B cell (primary cell): ENCODE results near the gene HIVEP1. TPM values are rescaled to one million over a fixed set of nuclear protein-coding genes. Genes with fewer than 3 reads are reported as not detected.

Experiments used
- ATAC-seq: fragments of 200-7000 bp; cut with Tn5 transposase; one replicate; pipeline ENCODE4 v1.10.0; 2021; ENCODE audit warnings: low read depth, mild to moderate bottlenecking, moderate number of reproducible peaks, moderate library complexity
- CTCF ChIA-PET: fragments of 350-600 bp; sonication (Branson Sonifier 250); formaldehyde crosslinking; loops from one replicate; lab custom pipeline; 2021; ENCODE audit warnings: antibody characterized with exemption, inconsistent platforms; lab: Charles Lee
- POLR2A ChIA-PET: fragments of 350-600 bp; sonication (Branson Sonifier 250); formaldehyde crosslinking; loops from one replicate; lab custom pipeline; 2021; ENCODE audit warnings: antibody characterized with exemption; lab: Charles Lee
- DNase-seq: peaks from one replicate; pipeline ENCODE4 v3.0.0; 2013
- H2AFZ ChIP-seq: 2 replicates; pipeline ENCODE4 v1.6.1; 2012; ENCODE audit warnings: mild to moderate bottlenecking, low read depth, low read length; ENCODE audit not compliant: insufficient read depth, poor library complexity, severe bottlenecking
- H3K27ac ChIP-seq, 2 donors: 1 replicate in 1 of 2; 2 replicates in 1 of 2; pipeline ENCODE4 v1.5.1; 2012 to 2013; ENCODE audit warnings: low read length in 2 of 2, mild to moderate bottlenecking in 2 of 2, moderate library complexity in 1 of 2
- H3K27me3 ChIP-seq, 4 experiments: fragments of 200-600 bp in 1 of 4; sonication (generic) in 1 of 4; replicated peaks in 1 of 4; 1 replicate in 2 of 4; 2 replicates in 2 of 4; pipeline versions ENCODE4 v1.6.1 to v1.7.0; 2013 to 2016; ENCODE audit warnings: low read length in 3 of 4, mild to moderate bottlenecking in 2 of 4, mixed read lengths in 1 of 4, moderate library complexity in 1 of 4; ENCODE audit not compliant: insufficient read depth in 4 of 4, control insufficient read depth in 3 of 4; ENCODE audit errors: control extremely low read depth in 1 of 4
- H3K36me3 ChIP-seq, 2 experiments: replicated peaks in 1 of 2; 1 replicate in 1 of 2; 2 replicates in 1 of 2; pipeline versions ENCODE4 v1.6.1 to v1.7.1; 2013; ENCODE audit warnings: low read length in 1 of 2; ENCODE audit not compliant: insufficient read depth in 2 of 2, control insufficient read depth in 1 of 2; ENCODE audit errors: control extremely low read depth in 1 of 2, extremely low read depth in 1 of 2
- H3K4me1 ChIP-seq, 2 donors: fragments of 200-600 bp in 1 of 2; sonication (generic) in 1 of 2; 1 replicate in 1 of 2; 2 replicates in 1 of 2; pipeline versions ENCODE4 v1.5.1 to v1.6.1; 2013 to 2017; ENCODE audit warnings: low read length in 2 of 2; ENCODE audit not compliant: control insufficient read depth in 2 of 2, insufficient read depth in 2 of 2
- H3K4me2 ChIP-seq: replicated peaks from 2 replicates; pipeline ENCODE3; 2012; ENCODE audit warnings: mild to moderate bottlenecking, low read depth, low read length; ENCODE audit not compliant: poor library complexity, severe bottlenecking
- H3K4me3 ChIP-seq, 5 experiments: fragments of 200-600 bp in 1 of 5; sonication (generic) in 1 of 5; 1 replicate in 3 of 5; 2 replicates in 2 of 5; pipeline versions ENCODE4 v1.5.1 to v1.7.0; 2011 to 2016; ENCODE audit warnings: low read length in 4 of 5, mild to moderate bottlenecking in 4 of 5, low read depth in 2 of 5, control low read depth in 1 of 5, moderate library complexity in 1 of 5; ENCODE audit not compliant: insufficient read depth in 1 of 5; ENCODE audit errors: control extremely low read depth in 1 of 5, extremely low read depth in 1 of 5
- H3K79me2 ChIP-seq: fragments of 200-600 bp; sonication (generic); one replicate; pipeline ENCODE4 v1.6.0; 2016; ENCODE audit warnings: low read length; ENCODE audit not compliant: control insufficient read depth, insufficient read depth
- H3K9ac ChIP-seq: fragments of 200-600 bp; sonication (generic); 2 replicates; pipeline ENCODE4 v1.6.1; 2017; ENCODE audit warnings: mild to moderate bottlenecking, low read length, moderate library complexity
- H3K9me3 ChIP-seq, 3 donors: one replicate each; pipeline versions ENCODE4 v1.6.1 to v1.7.1; 2013; ENCODE audit warnings: low read length in 2 of 3; ENCODE audit not compliant: control insufficient read depth in 2 of 3, insufficient read depth in 1 of 3; ENCODE audit errors: control extremely low read depth in 1 of 3
- H4K20me1 ChIP-seq: 2 replicates; pipeline ENCODE4 v1.6.0; 2012; ENCODE audit warnings: mild to moderate bottlenecking, low read length; ENCODE audit not compliant: insufficient read depth, control insufficient read depth, poor library complexity, severe bottlenecking
- H3K27ac Mint-ChIP-seq: one replicate; pipeline ENCODE4 v1.8.0; 2021; ENCODE audit warnings: mixed read lengths
- H3K27me3 Mint-ChIP-seq: one replicate; pipeline ENCODE4 v1.8.0; 2021; ENCODE audit warnings: mixed read lengths
- H3K4me1 Mint-ChIP-seq: one replicate; pipeline ENCODE4 v1.8.0; 2021; ENCODE audit warnings: mixed read lengths
- H3K4me3 Mint-ChIP-seq: one replicate; pipeline ENCODE4 v1.8.0; 2021; ENCODE audit warnings: mixed read lengths
- H3K9me3 Mint-ChIP-seq: one replicate; pipeline ENCODE4 v1.8.0; 2022; ENCODE audit warnings: mixed read lengths; ENCODE audit not compliant: insufficient read depth
- CTCF ChIP-seq: fragments of 200-600 bp; IDR thresholded peaks from one replicate; pipeline ENCODE4 v1.8.0; 2022; ENCODE audit warnings: antibody characterized with exemption, mild to moderate bottlenecking
- EZH2 ChIP-seq: IDR thresholded peaks from 2 replicates; pipeline ENCODE4 v1.6.1; 2012; ENCODE audit warnings: borderline replicate concordance, low read depth, mild to moderate bottlenecking, moderate library complexity, low read length; ENCODE audit not compliant: insufficient read depth, poor library complexity, severe bottlenecking
- WGBS: methylation state at CpG from one replicate; pipeline ENCODE4 v1.1.5; 2013; ENCODE audit warnings: missing lambda C conversion rate; ENCODE audit not compliant: insufficient coverage; 5-methylcytosine and 5-hydroxymethylcytosine counted together
- intact Hi-C: fragments of 100-400 bp; cut with micrococcal nuclease; formaldehyde crosslinking; loops from one replicate; pipeline ENCODE4 v1.10.0; 2022
- polyA plus RNA-seq: library from polyadenylated mRNA; depleted of rRNA; stranded (reverse); fragments of >200 nt; gene quantifications from 2 replicates; pipeline ENCODE4 v1.2.3, GENCODE V29; 2012
- total RNA-seq, 2 donors: library from RNA; stranded (reverse); fragments of 120-200 nt in 1 of 2; gene quantifications; 1 replicate in 1 of 2; 2 replicates in 1 of 2; pipeline versions ENCODE4 v1.2.3 to v1.2.4, GENCODE V29; 2013 to 2022

The HIVEP1 gene
- total and polyA plus RNA-seq, 2 donors (not counting 1 experiment from before 2014, with no cell fraction given), result 11.3 to 96.5 TPM

GRCh38 chr6:12173181-12173580 is 161.1 kb downstream of the HIVEP1 start:
- Histone ChIP-seq H3K27ac (no peak overlapping the region), H3K79me2 (no peaks in the 10 kb centered on the region), H3K36me3 (no peaks in the 10 kb centered on the region), H4K20me1 (no peaks in the 10 kb centered on the region), H3K4me2 (no peak overlapping the region), H3K9me3 (peaks cover 0 to 3% (median 0%) of the 10 kb centered on the region in 3 donors), H2AFZ (no peak overlapping the region), H3K27me3 (no peaks in the 10 kb centered on the region), H3K4me3 (no peak overlapping the region), H3K4me1 (no peaks in the 10 kb centered on the region), H3K9ac (no peak overlapping the region)
- no peak for TF ChIP-seq EZH2
- TF ChIP-seq CTCF, result no peak
- no peak overlapping the region for H3K27ac Mint-ChIP-seq
- no peaks in the 10 kb centered on the region for H3K4me1 Mint-ChIP-seq
- DNase-seq (no peak), ATAC-seq (no peak)
- CTCF ChIA-PET, result no interaction called here
- no CpG with 5 or more reads among the region's 5 CpGs for WGBS
- H3K4me3 Mint-ChIP-seq, result no peak overlapping the region
- H3K27me3 Mint-ChIP-seq, result no peaks in the 10 kb centered on the region
- intact Hi-C loops, result no loop called here
- peaks cover 4% of the 10 kb centered on the region for H3K9me3 Mint-ChIP-seq
- POLR2A ChIA-PET, result no interaction called here

DNA sequence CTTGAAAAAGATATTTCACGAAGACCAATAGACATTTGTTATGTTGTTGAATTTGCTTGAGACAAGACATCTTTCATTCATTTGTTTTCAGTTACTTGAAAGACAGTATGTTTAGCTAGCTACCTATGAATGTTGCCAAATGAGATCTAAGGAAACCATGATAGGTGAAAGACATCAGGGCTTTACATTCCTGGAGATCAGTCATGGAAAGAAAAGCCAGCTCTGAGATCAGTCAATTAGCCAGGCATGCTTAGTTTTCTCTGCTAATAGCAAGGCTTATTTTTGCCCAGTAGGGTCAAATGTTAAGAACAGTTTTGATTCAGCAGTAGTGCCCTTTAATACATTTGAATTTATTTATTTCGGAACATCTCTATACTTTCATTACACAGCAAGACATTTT is 161.5 kb downstream of the HIVEP1 start:
- Histone ChIP-seq H4K20me1 (no peaks in the 10 kb centered on the region), H3K79me2 (no peaks in the 10 kb centered on the region), H2AFZ (no peak overlapping the region), H3K36me3 (no peaks in the 10 kb centered on the region), H3K4me3 (no peak overlapping the region), H3K27ac (no peak overlapping the region), H3K4me2 (no peak overlapping the region), H3K4me1 (no peaks in the 10 kb centered on the region), H3K27me3 (no peaks in the 10 kb centered on the region), H3K9me3 (peaks cover 0 to 3% (median 0%) of the 10 kb centered on the region in 3 donors), H3K9ac (no peak overlapping the region)
- intact Hi-C loops, result no loop called here
- Mint-ChIP-seq H3K9me3 (peaks cover 4% of the 10 kb centered on the region), H3K27ac (no peak overlapping the region), H3K4me1 (no peaks in the 10 kb centered on the region), H3K4me3 (no peak overlapping the region), H3K27me3 (no peaks in the 10 kb centered on the region)
- ChIA-PET POLR2A (no interaction called here), CTCF (no interaction called here)
- ATAC-seq (no peak), DNase-seq (no peak)
- no CpG with 5 or more reads among the region's 2 CpGs for WGBS
- TF ChIP-seq EZH2 (no peak), CTCF (no peak)
